Omental fat pad (tissue), 4 donors: ENCODE data around the gene TMEM245. TPM values are rescaled to one million over a fixed set of nuclear protein-coding genes. Genes with fewer than 3 reads are reported as not detected.
"Not testable (repeated sequence)": the region's sequence is repeated elsewhere in the genome, so short reads cannot be mapped to it uniquely, and the experiment has no call there.

Experiments used
- ATAC-seq: fragments of 150-250 bp; one replicate; pipeline ENCODE4 v1.9.1; 2016; ENCODE audit warnings: mild to moderate bottlenecking, moderate library complexity; ENCODE audit not compliant: low FRiP score
- DNase-seq: peaks from one replicate; pipeline ENCODE4 v3.0.0-alpha.2; 2019; ENCODE audit warnings: low spot score
- CTCF ChIP-seq, 3 donors: fragments of 450-650 bp; IDR thresholded peaks; one replicate each; pipeline ENCODE4 v1.5.1; 2016 to 2017; ENCODE audit warnings: antibody characterized with exemption in 3 of 3, mild to moderate bottlenecking in 3 of 3, moderate library complexity in 2 of 3
- total RNA-seq, 4 donors: library from RNA; depleted of rRNA; stranded (reverse); fragments of >200 nt; gene quantifications; one replicate each; pipeline ENCODE4 v1.1.0, GENCODE V29; 2016

The TMEM245 gene
- total RNA-seq, 4 donors from 2014 or later: 64.8 to 91.5 (median 76.5) TPM

GRCh38 chr9:109134167-109134578 lies 14.4 kb upstream of the TMEM245 start:
- ATAC-seq: no peak
- no peak for TF ChIP-seq CTCF (IDR thresholded peaks at IDR 0.05)
- no peak for DNase-seq

- no peak for TF ChIP-seq CTCF (IDR thresholded peaks at IDR 0.05)
- no peak for ATAC-seq
- no peak for DNase-seq
Measured at GRCh38 chr9:109133533-109133932, 13.8 kb upstream of the TMEM245 start.

GRCh38 chr9:109132567-109133021 lies 12.8 kb upstream of the TMEM245 start:
- DNase-seq (no peak), ATAC-seq (no peak)
- no peak for TF ChIP-seq CTCF (IDR thresholded peaks at IDR 0.05)

GRCh38 chr9:109129470-109130197 lies 9.9 kb upstream of the TMEM245 start:
- DNase-seq (no peak), ATAC-seq (no peak)
- no peak for TF ChIP-seq CTCF (IDR thresholded peaks at IDR 0.05)

- not testable (repeated sequence) for DNase-seq, ATAC-seq
Measured at GRCh38 chr9:109126671-109127070, 6.9 kb upstream of the TMEM245 start.

- ATAC-seq: no peak
- no peak for TF ChIP-seq CTCF (IDR thresholded peaks at IDR 0.05)
- DNase-seq: no peak
Measured at GRCh38 chr9:109124121-109124520, 4.4 kb upstream of the TMEM245 start.

GRCh38 chr9:109122726-109123621 lies 3.2 kb upstream of the TMEM245 start:
- no peak for DNase-seq
- no peak for TF ChIP-seq CTCF (IDR thresholded peaks at IDR 0.05)
- ATAC-seq: no peak
